Measurements from ENCODE around the gene ANKRD22.

Gene ANKRD22

GRCh38 chr10:88800152-88801125 lies 51.2 kb downstream of the ANKRD22 start:
- no peaks in the 10 kb centered on the region for H3K9me3 ChIP-seq (ENCODE audit: insufficient read depth, low read depth, low read length)
- H3K4ac ChIP-seq (ENCODE audit: low read depth, low read length), result no peak overlapping the region
- H2BK120ac ChIP-seq (ENCODE audit: insufficient read depth, low read length, poor library complexity), result no peak overlapping the region
- H3K27ac ChIP-seq (ENCODE audit: low read depth, low read length), result no peak overlapping the region
- H3K9ac ChIP-seq (ENCODE audit: low read length), result no peak overlapping the region
- no peak overlapping the region for H2AK5ac ChIP-seq (ENCODE audit: low read length)
- H3K4me2 ChIP-seq (ENCODE audit: low read length), result no peak overlapping the region
- H3K27me3 ChIP-seq (ENCODE audit: insufficient read depth, low read length), result no peaks in the 10 kb centered on the region
- no peak overlapping the region for H2AFZ ChIP-seq (ENCODE audit: insufficient read depth, low read length, poor library complexity)
- H4K8ac ChIP-seq (ENCODE audit: low read depth, low read length), result no peak overlapping the region
- H3K79me2 ChIP-seq (ENCODE audit: control insufficient read depth, insufficient read depth, low read length, poor library complexity), result no peaks in the 10 kb centered on the region
- H3K4me3 ChIP-seq (ENCODE audit: low read depth, low read length), result no peak overlapping the region
- H3K36me3 ChIP-seq (ENCODE audit: control insufficient read depth in 1 of 2, insufficient read depth in 2 of 2, low read length in 2 of 2), result no peaks in the 10 kb centered on the region
- H3K23ac ChIP-seq (ENCODE audit: low read length), result no peak overlapping the region
- WGBS (ENCODE audit: extremely low coverage, insufficient coverage, insufficient read length), result no CpG with 5 or more reads among the region's 2 CpGs
- no peak overlapping the region for H3K14ac ChIP-seq (ENCODE audit: low read length)
- no peak overlapping the region for H2BK5ac ChIP-seq (ENCODE audit: low read depth, low read length, poor library complexity)
- H4K91ac ChIP-seq (ENCODE audit: low read depth, low read length), result no peak overlapping the region
- no peak overlapping the region for H3K18ac ChIP-seq (ENCODE audit: low read length)
- H4K12ac ChIP-seq (ENCODE audit: low read depth, low read length), result no peak overlapping the region
- DNase-seq, result peak; percentile 69 to 87
- H3K79me1 ChIP-seq (ENCODE audit: low read length), result no peaks in the 10 kb centered on the region
- H2BK12ac ChIP-seq (ENCODE audit: low read length), result no peak overlapping the region
- no peaks in the 10 kb centered on the region for H3K4me1 ChIP-seq (ENCODE audit: control insufficient read depth in 1 of 2, insufficient read depth in 2 of 2, low read length in 2 of 2)

GRCh38 chr10:88794731-88795130 lies 56.9 kb downstream of the ANKRD22 start:
- no peak overlapping the region for H2AK5ac ChIP-seq (ENCODE audit: low read length)
- no peak overlapping the region for H3K9ac ChIP-seq (ENCODE audit: low read length)
- no CpG with 5 or more reads among the region's 1 CpG for WGBS (ENCODE audit: extremely low coverage, insufficient coverage, insufficient read length)
- H3K4me3 ChIP-seq (ENCODE audit: low read depth, low read length), result no peak overlapping the region
- H2AFZ ChIP-seq (ENCODE audit: insufficient read depth, low read length, poor library complexity), result no peak overlapping the region
- no peak overlapping the region for H3K27ac ChIP-seq (ENCODE audit: low read depth, low read length)
- H3K36me3 ChIP-seq (ENCODE audit: control insufficient read depth in 1 of 2, insufficient read depth in 2 of 2, low read length in 2 of 2), result no peaks in the 10 kb centered on the region
- H2BK120ac ChIP-seq (ENCODE audit: insufficient read depth, low read length, poor library complexity), result no peak overlapping the region
- no peak overlapping the region for H2BK12ac ChIP-seq (ENCODE audit: low read length)
- no peak overlapping the region for H2BK5ac ChIP-seq (ENCODE audit: low read depth, low read length, poor library complexity)
- no peaks in the 10 kb centered on the region for H3K27me3 ChIP-seq (ENCODE audit: insufficient read depth, low read length)
- H4K12ac ChIP-seq (ENCODE audit: low read depth, low read length), result no peak overlapping the region
- no peak for DNase-seq
- H4K8ac ChIP-seq (ENCODE audit: low read depth, low read length), result no peak overlapping the region
- no peaks in the 10 kb centered on the region for H3K4me1 ChIP-seq (ENCODE audit: control insufficient read depth in 1 of 2, insufficient read depth in 2 of 2, low read length in 2 of 2)
- no peaks in the 10 kb centered on the region for H3K79me2 ChIP-seq (ENCODE audit: control insufficient read depth, insufficient read depth, low read length, poor library complexity)
- H3K18ac ChIP-seq (ENCODE audit: low read length), result no peak overlapping the region
- no peak overlapping the region for H3K14ac ChIP-seq (ENCODE audit: low read length)
- H3K4ac ChIP-seq (ENCODE audit: low read depth, low read length), result no peak overlapping the region
- no peaks in the 10 kb centered on the region for H3K79me1 ChIP-seq (ENCODE audit: low read length)
- peaks cover 1% of the 10 kb centered on the region for H3K9me3 ChIP-seq (ENCODE audit: insufficient read depth, low read depth, low read length)
- H3K4me2 ChIP-seq (ENCODE audit: low read length), result no peak overlapping the region
- no peak overlapping the region for H4K91ac ChIP-seq (ENCODE audit: low read depth, low read length)
- H3K23ac ChIP-seq (ENCODE audit: low read length), result no peak overlapping the region

GRCh38 chr10:88793712-88794299 lies 57.8 kb downstream of the ANKRD22 start:
- Histone ChIP-seq H3K27ac (ENCODE audit: low read depth, low read length) (no peak overlapping the region), H3K79me2 (ENCODE audit: control insufficient read depth, insufficient read depth, low read length, poor library complexity) (no peaks in the 10 kb centered on the region), H3K9me3 (ENCODE audit: insufficient read depth, low read depth, low read length) (peaks cover 1% of the 10 kb centered on the region), H4K91ac (ENCODE audit: low read depth, low read length) (no peak overlapping the region), H3K79me1 (ENCODE audit: low read length) (no peaks in the 10 kb centered on the region), H3K27me3 (ENCODE audit: insufficient read depth, low read length) (no peaks in the 10 kb centered on the region), H2BK120ac (ENCODE audit: insufficient read depth, low read length, poor library complexity) (no peak overlapping the region), H3K9ac (ENCODE audit: low read length) (no peak overlapping the region), H4K12ac (ENCODE audit: low read depth, low read length) (no peak overlapping the region), H3K23ac (ENCODE audit: low read length) (no peak overlapping the region), H4K8ac (ENCODE audit: low read depth, low read length) (no peak overlapping the region), H2AK5ac (ENCODE audit: low read length) (no peak overlapping the region), H3K4me3 (ENCODE audit: low read depth, low read length) (no peak overlapping the region), H3K4me1 (ENCODE audit: control insufficient read depth in 1 of 2, insufficient read depth in 2 of 2, low read length in 2 of 2) (no peaks in the 10 kb centered on the region), H2BK5ac (ENCODE audit: low read depth, low read length, poor library complexity) (no peak overlapping the region), H2BK12ac (ENCODE audit: low read length) (no peak overlapping the region), H3K4me2 (ENCODE audit: low read length) (no peak overlapping the region), H3K4ac (ENCODE audit: low read depth, low read length) (no peak overlapping the region), H3K36me3 (ENCODE audit: control insufficient read depth in 1 of 2, insufficient read depth in 2 of 2, low read length in 2 of 2) (no peaks in the 10 kb centered on the region), H2AFZ (ENCODE audit: insufficient read depth, low read length, poor library complexity) (no peak overlapping the region), H3K18ac (ENCODE audit: low read length) (no peak overlapping the region), H3K14ac (ENCODE audit: low read length) (no peak overlapping the region)
- no CpG with 5 or more reads among the region's 2 CpGs for whole genome bisulfite sequencing (ENCODE audit: extremely low coverage, insufficient coverage, insufficient read length)
- no peak for DNase-seq

- no peaks in the 10 kb centered on the region for H3K27me3 ChIP-seq (ENCODE audit: insufficient read depth, low read length)
Observed at GRCh38 chr10:88792661-88793060, 59.0 kb downstream of the ANKRD22 start.

More at GRCh38 chr10:88792661-88793060, 59.0 kb downstream of the ANKRD22 start:
- Histone ChIP-seq H3K27ac (ENCODE audit: low read depth, low read length) (no peak overlapping the region), H3K36me3 (ENCODE audit: control insufficient read depth in 1 of 2, insufficient read depth in 2 of 2, low read length in 2 of 2) (no peaks in the 10 kb centered on the region), H3K79me1 (ENCODE audit: low read length) (no peaks in the 10 kb centered on the region), H3K4me2 (ENCODE audit: low read length) (no peak overlapping the region), H4K12ac (ENCODE audit: low read depth, low read length) (no peak overlapping the region), H3K4ac (ENCODE audit: low read depth, low read length) (no peak overlapping the region), H3K4me3 (ENCODE audit: low read depth, low read length) (no peak overlapping the region), H4K91ac (ENCODE audit: low read depth, low read length) (no peak overlapping the region), H4K8ac (ENCODE audit: low read depth, low read length) (no peak overlapping the region), H2AFZ (ENCODE audit: insufficient read depth, low read length, poor library complexity) (no peak overlapping the region), H2BK5ac (ENCODE audit: low read depth, low read length, poor library complexity) (no peak overlapping the region), H2BK12ac (ENCODE audit: low read length) (no peak overlapping the region), H2AK5ac (ENCODE audit: low read length) (no peak overlapping the region), H3K14ac (ENCODE audit: low read length) (no peak overlapping the region), H3K23ac (ENCODE audit: low read length) (no peak overlapping the region), H3K79me2 (ENCODE audit: control insufficient read depth, insufficient read depth, low read length, poor library complexity) (no peaks in the 10 kb centered on the region), H2BK120ac (ENCODE audit: insufficient read depth, low read length, poor library complexity) (no peak overlapping the region), H3K18ac (ENCODE audit: low read length) (no peak overlapping the region), H3K9ac (ENCODE audit: low read length) (peak overlapping the region; percentile 7), H3K9me3 (ENCODE audit: insufficient read depth, low read depth, low read length) (peaks cover 1% of the 10 kb centered on the region), H3K4me1 (ENCODE audit: control insufficient read depth in 1 of 2, insufficient read depth in 2 of 2, low read length in 2 of 2) (no peaks in the 10 kb centered on the region)
- peak; percentile 9 to 36 for DNase-seq
- WGBS (ENCODE audit: extremely low coverage, insufficient coverage, insufficient read length), result no CpG with 5 or more reads among the region's 4 CpGs
